Right kidney (tissue), 1 donor: ENCODE results near the gene ZFYVE28.
"Not testable (repeated sequence)": the region's sequence is repeated elsewhere in the genome, so short reads cannot be mapped to it uniquely, and the experiment has no call there.

ENCODE experiments used
- DNase-seq: peaks from one replicate; pipeline ENCODE4 v3.0.0-alpha.2; 2016

ZFYVE28 gene

DNA sequence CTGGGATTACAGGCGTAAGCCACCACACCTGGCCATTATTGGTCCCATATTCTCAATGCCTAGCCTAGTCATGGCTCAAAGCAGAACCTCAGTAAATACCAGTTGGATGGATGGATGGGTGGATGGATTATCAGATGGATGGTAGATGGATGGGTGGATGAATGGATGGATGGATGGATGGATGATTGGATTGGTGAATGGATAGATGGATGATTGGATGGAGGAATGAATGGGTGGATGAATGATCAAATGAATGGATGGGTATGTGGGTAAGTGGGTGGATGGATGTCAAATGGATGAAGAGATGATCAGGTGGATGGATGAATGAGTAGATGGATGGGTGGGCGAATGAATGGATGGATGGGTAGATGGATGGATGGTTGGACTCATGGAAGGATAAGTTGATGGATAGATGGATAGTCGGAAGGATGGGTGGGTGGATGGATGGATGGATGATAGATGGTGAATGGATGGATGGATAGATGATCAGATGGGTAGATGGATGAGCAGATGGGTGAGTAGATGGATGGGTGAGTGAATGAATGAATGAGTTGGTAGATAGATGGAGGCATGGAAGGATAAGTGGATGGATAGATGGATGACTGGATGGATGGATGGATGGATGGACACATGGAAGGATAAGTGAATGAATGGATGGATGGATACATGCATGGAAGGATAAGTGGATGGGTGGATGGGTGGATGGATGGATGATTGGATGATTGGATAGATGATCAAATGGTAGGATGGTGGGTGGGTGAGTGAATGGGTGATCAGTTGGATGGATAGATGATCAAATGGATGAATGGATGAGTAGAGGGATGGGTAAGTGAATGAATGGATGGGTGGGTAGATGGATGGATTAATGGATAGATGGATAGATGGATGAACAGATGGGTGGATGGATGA is 28.5 kb upstream of the ZFYVE28 start:
- DNase-seq: no peak

DNA sequence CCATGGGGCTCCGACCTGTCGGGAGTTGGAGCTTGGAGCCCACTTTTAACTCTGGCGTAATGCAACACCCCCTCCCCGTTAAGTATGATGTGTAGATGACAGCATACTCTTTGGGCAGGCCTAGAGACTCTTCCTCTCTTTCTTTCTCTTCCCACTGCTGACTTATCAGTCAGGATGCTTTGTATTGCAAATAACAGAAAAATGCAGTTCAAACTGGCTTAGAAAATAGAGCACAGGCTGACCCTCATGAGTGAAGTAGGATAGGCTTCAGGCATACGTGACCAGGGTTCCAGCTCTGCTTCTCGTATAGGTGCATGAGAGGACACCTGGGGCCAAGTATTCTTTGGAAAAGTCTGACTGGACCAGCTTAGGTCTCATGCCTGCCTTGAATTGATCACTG is 27.1 kb upstream of the ZFYVE28 start:
- no peak for DNase-seq

DNA sequence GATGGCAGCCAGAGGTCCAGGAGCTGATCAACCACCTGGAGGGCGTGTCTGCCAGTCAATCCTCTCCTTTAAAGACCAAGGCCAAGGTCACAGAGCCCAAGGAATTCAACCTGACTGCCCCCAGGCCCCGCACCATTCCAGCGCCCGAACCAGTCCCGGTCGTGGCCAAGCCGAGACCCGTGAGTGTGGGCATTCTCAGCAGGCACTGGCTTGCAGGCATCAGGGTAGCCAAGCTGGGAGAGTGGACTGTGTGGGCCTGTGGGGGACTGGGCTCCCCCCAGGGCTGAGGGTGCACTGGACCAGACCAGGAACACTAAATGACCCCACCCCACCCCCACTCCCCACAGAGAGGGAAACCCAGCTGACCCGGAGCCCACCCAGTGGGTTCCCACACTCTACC is 26.7 kb upstream of the ZFYVE28 start:
- no peak for DNase-seq

DNA sequence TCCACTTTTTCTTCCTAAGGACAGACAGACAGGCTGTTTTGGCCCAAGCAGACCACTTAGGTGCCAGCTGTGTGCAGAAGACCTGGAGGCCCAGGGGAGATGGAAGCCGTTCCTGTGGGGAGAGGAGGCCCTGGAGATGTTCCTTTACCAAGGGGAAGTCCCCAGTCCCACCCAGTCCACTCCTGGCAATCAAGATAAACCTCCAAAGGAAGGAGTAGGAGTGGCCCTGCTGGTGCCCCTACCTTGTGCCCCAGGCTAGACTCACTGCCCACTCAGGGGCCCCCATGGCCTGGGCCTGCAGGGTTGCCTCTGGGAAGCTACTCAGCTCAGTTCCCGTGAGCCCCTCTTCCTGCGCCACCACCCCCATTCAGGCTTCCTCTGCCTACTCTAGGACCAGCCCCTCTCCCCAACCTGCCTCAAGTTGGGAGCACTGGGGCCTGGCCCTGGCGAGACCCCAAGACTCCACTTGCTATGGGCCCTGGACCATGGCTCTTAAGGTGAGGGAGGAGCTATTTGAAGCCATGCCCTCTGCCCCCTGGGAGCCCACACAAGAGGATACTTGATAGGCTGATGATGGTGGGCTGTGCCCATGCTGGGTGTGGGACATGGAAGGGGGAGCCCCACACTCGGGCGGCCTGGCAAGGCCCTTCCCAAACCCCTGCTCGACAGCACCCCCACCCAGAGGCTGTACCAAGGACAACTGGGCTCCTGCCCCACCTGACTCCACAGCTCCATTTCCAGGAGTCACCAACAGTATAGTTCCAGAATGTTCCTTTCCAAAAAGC is 25.7 kb upstream of the ZFYVE28 start:
- DNase-seq: no peak

DNA sequence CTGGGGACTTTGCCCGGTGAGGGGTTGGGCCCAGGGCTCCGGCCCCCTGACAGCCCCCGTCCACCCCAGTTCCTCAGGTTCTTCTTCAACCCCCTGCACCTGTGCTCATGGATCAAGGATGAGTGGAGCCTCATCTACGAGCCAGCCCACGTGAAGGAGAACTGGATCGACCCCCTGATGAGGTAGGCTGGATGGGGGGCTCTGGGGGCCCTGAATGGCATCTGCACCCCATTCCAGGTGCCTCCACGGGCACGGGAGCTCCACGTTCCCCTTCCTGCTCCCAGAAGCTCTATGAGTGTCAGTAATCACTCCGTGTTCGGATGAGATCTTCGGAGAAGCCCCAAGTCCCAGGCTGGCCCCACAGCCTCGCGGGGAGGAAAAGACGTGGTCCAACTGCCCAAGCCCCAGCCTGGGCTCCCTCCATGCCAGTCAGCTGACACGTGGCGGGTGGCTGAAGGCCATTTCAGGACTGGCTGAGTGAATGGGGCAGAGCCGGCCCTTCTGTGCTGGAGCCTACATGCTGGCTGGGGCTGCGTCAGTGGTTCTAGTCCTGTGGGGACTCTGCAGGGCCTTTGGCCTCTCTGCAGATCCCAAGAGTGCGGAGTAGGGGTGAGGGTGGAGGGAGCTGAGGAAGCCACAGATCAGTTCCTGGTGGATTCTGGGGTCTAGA is 24.8 kb upstream of the ZFYVE28 start:
- DNase-seq: no peak

DNA sequence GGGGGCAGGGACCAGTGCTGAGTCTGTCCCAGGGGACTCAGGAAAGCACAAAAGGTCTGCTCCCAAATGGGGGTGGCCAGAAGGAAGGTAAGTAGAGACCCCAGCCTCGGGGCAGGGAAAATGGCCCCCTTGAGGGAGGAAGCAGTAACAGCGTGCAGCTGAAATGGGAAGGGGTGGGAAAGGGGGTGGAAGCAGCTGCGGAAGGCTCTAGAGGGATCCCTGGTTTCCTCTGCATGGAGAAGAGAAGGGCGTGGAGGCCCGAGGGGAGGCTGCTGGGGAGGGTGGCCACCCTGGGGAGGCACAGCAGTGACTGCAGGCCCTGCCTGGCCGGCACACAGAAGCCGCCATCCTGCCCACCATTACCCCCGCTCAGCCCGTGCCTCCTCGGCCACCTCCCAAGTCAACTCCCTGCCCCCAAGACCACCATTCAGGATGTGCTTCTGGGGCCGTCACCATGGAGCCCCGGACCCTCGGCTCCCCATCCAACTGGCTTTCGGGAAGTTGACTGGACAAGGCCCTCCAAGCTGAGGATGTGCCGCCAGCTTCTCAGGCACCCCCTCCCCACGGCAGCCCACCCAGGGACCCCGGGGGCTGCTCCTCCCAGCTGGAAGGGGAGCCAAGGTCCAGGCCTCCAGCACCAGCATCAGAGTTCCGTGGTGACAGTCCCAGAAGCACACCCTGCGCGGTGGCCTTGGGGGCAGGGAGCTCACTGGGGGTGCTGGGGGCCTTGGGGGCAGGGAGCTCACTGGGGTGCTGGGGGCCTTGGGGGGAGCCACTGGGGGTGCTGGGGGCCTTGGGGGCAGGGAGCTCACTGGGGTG is 23.9 kb upstream of the ZFYVE28 start:
- DNase-seq: no peak

DNA sequence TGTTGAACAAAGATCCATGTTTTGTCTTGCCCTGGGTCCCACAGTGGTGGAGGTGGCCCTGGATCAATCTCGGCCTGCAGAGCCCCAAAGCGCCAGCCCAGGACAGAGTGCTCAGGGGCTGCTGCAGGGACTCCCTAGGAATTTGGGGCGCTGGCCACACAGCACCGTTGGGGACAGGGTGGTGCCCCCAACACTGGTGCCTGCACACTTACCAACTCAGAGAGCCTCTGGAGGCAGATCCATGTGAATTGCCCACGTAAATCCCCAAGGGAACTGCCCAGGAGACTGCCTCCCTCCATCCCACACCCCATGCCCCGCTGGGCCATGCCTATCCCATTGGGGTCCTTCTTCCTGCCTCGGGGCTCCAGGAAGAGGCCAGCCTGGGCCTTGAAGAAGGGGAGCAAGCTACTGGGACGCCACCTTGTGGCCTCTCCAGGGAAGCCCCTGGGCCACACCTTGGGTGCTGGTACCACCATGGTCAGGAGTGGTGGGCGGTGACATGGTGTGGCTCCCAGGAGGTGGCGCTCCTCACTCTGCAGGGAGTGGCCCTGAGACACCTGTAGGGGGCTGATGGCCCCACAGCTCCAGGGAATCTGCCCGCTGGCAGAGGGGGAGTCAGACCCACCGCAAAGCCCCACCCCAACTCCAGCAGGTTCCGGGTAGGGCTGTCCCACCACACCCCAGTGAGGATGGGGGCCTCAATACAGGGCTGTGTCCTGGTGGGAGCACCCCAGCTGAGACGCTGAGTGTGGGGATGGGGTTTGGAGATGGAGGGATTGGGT is 23.1 kb upstream of the ZFYVE28 start:
- no peak for DNase-seq

DNA sequence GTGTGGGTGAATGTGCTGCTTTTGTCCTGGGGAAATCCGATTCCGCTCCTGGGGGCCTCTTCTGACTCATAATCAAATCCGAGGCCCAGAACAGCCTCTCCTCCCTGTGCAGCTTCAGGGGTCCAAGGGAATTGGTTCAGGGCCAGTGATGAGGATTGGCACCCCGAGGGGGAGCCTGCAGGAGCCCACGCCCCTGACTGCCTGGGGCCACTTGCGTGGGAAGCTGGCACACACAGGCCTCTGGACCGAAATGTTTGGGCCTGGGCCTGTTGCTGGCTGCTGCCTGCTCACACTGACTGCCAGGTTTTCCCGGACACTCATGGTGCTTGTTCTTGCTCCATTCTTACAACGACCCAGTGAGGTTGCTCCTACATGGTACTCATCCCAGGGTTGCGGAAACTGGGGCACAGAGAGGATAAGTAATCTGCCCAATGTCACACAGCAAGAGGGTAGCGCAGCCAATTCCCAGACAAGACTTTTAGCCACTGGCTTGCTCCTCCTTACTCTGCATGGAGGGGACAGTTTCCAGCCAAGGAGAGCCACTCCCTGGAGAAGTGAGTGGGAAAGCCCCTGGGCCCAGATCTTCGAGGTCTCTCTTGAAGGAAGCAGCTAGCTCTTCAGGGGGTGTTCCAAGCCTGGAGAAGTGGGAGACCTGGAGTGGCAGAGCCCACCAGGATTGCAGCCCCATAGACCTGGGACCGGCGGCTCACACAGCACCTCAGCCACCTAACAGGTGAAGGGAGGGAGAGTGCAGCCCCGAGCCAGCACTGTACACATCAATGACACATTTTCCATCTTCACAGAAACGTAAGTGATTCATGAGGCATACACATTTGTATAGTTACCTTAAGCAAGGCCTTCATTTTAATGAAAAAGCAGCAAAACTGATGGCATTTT is 20.6 kb upstream of the ZFYVE28 start:
- no peak for DNase-seq

DNA sequence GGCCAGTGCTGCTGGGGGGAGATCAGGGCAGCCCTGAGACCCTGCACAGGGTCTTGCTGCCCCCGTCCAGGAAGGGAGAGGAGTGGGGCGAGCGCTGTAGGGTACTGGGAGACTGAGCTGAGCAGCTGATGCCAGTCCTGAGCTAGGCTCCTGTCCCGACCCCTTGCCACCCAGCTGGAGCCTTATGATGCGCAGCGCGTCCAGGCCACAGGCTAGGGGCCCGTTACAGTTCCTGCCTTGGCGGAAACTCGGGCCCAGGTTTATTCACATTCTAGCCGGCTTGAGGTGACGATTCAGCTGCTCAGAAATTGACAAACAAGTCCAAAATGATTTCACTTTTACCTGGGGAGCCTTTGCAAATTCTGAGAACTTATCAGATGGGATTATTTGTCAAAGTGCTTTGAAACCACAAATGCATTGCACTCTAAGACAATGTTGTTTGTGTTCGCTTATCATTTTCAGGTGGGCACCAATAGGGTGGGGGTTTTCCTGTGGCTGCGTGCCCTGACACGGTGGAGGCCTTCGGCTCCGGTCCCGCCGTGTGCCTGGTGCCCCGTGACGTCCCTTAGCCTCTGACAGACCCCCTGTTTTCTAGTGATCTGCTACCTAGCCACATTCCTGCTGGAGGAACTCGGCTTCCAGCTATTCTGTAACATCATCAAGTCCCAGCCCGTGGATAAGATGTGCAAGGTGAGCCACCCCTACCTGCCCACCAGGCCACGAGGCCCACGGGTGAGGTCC is 19.2 kb upstream of the ZFYVE28 start:
- DNase-seq: no peak

DNA sequence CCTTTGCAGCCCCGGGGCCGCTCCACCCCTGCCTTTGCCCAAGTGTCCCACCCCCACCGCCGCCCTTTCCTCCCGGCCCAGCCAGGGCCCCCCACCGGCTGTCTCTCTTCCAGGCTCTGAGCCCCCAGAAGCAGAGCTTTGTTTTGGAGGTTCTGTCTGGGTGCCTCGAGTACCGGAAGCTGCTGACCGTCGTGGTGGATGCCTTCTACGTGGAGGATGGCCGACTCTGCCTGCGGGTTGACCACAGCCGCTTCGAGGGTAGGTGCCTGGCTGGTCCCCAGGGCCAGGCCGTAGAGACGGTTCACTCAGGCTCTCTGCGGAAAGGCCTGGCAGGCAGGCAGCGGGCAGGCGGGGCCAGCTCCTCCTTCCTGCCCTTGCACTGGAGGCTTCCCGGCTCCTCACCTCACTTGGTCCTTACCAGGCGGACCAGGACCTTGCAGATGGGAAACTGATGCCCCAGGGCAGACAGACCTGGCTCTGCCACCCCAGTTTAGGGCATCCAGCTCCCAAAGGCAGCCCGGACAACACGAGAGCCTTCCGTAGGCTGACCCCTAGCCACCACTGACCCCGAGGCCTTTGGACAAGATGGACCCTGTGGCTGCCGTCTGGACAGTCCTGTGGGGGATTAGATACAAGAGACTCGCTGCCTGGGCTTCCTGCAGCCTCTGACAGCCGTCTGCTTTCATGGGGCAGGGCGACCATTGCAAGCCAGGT is 18.5 kb upstream of the ZFYVE28 start:
- no peak for DNase-seq

DNA sequence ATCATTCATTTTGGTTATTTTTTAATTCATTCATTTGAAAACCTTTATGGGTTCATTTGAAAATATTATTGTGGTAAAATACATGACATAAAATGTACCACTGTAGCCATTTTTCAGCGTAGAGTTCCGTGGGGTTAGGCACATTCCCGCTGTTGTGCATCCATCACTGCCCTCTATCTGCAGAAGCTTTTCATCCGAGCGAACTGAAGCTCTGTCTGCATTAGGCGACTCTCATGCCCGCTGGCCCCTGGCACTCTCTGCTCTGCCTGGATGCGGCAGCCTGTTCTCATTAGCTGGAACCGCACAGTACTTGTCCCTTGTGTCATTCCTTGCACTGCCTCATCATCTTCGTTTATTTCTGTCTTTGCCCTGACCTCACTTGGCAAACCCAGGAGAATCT is 17.9 kb upstream of the ZFYVE28 start:
- no peak for DNase-seq

DNA sequence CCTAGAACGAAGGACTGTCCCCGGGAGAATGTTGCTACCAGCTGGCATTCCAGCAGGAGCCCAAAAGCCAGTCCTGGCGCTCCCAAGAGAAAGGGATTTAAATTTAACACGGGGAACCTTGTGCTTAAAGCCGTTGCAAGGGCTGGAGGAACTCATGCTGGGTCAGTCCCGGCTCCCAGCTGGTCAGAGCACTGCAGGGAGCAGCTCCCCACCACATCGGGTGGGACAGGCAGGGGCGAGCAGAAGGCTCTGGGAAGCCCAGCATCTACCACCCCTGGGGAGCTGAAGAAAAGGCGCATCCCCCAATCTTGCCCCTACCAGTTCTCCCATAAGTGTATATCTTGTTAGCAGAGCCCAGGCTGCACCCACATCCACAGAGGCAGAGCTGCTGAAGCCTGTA is 16.0 kb upstream of the ZFYVE28 start:
- DNase-seq: no peak

DNA sequence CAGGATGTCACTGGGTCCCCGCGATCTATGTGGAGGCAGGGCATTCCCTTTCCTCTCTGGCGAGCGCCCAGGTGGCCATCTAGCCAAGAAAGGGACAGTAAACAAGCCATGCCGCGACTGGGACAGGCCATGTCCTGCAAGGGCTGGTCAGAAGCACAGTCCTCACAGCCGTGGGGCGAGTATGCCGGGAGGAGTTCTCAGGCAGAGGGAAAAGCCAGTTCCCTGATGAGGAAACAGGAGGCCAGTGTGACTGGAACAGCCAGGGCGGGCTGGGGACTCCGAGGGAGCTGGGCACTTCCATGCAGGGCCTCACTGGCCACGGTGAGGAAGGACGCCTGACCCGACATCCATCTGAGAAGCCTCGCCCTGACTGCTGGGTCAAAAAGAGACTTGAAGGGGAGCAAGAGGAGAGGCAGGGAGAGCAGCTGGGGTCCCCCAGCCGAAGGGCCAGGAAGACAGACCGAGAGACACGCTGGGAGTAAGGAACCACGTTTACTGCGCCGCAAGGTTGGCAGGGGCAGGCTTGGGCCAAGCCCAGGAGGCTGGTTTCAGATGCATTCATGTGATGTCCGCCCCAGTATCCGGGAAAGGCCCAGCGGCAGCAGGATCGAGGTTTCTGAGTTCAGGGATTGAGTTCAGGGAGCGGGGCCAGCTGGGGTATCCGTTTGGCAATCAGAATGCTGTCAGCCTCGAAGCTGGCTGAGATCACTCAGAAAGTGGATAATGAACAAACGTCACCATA is 15.3 kb upstream of the ZFYVE28 start:
- no peak for DNase-seq

DNA sequence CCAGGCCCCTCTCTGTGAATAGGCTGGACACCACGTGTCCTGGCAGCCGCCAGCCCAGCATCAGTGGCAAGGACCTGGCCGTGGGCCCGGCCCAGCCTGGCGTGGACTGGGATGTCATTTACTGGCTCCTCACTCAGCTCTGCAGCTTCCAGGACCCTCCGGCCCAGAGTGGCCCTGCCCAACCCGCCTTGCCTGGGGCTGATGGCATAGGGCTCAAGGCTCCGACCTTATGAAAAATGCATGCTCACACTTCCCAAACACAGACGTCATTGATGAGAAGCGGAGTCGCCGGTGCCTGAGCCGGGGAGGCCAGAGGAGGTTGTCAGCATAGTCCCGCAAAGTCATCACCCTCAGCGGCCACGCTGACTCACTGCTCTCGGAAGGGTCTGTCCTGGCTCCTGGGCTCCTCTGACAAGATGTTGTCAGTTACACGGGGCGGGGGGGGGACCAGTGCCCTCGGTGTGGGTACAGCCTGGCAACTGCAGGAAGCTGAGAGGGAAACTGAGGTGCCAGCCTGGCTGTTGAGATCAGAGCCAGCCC is 14.6 kb upstream of the ZFYVE28 start:
- no peak for DNase-seq

DNA sequence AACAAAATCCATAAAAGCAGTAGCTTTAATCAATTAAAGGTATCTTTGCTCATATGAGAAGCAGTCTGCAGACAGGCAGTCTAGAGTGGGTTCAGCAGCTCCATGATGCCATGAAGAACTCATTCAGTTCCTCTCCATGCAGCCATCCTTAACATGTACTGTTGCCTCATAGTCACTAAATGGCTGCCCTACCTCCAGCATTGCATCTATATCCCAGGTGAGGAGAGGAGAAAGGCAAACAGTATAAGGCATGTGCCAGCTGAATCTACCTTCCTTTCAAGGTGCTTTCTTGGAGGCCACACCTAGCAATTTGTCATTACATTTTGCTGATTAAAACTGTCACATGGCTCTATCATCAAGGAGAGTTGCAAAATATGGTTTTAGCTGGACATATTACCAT is 13.6 kb upstream of the ZFYVE28 start:
- DNase-seq: no peak

DNA sequence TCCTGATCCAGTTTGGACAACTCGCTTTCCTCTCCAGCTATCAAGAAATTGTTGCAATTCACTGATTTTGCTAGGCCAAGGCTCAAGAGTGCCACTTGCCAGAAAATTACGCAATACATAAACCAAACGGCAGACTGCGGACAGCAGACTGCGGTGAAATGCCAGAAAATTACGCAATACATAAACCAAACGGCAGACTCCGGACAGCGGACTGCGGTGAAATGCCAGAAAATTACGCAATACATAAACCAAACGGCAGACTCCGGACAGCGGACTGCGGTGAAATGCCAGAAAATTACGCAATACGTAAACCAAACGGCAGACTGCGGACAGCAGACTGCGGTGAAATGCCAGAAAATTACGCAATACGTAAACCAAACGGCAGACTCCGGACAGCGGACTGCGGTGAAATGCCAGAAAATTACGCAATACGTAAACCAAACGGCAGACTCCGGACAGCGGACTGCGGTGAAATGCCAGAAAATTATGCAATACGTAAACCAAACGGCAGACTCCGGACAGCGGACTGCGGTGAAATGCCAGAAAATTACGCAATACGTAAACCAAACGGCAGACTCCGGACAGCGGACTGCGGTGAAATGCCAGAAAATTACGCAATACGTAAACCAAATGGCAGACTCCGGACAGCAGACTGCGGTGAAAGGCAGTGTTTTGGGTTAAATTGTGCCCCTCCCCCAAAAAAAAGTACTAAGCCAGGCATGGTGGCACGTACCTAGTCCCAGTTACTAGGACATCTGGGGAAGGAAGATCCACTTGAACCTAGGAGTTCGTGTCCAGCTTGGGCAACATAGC is 11.7 kb upstream of the ZFYVE28 start:
- DNase-seq: not testable (repeated sequence)
